Stimulated activated CD4-positive, alpha-beta T cell treated with anti-CD3 and anti-CD28 coated beads, Interleukin-2, amount 100 ng/mL, for 4 hours (primary cell): ENCODE data around the gene LGALS1.

ENCODE experiments used
- DNase-seq: peaks from one replicate; pipeline ENCODE4 v3.0.0-alpha.2; 2020; ENCODE audit warnings: low read depth

LGALS1 gene

GRCh38 chr22:37662039-37662438 lies 13.4 kb upstream of the LGALS1 start:
- DNase-seq, result no peak

GRCh38 chr22:37663521-37664140 lies 11.8 kb upstream of the LGALS1 start:
- no peak for DNase-seq

GRCh38 chr22:37664249-37665101 lies 11.0 kb upstream of the LGALS1 start:
- no peak for DNase-seq

- no peak for DNase-seq
Observed at GRCh38 chr22:37665487-37665886, 9.9 kb upstream of the LGALS1 start.

- no peak for DNase-seq
Observed at GRCh38 chr22:37669586-37669985, 5.8 kb upstream of the LGALS1 start.

- DNase-seq, result no peak
Observed at GRCh38 chr22:37672206-37672919, 3.1 kb upstream of the LGALS1 start.

GRCh38 chr22:37672920-37673455 lies 2.4 kb upstream of the LGALS1 start:
- DNase-seq, result no peak

- DNase-seq, result no peak
Observed at GRCh38 chr22:37674248-37674647, 1.2 kb upstream of the LGALS1 start.

GRCh38 chr22:37675930-37676735 lies 697 bp downstream of the LGALS1 start:
- no peak for DNase-seq

GRCh38 chr22:37676736-37677492 lies 1.5 kb downstream of the LGALS1 start:
- peak; percentile 94 for DNase-seq

GRCh38 chr22:37677493-37677974 lies 2.1 kb downstream of the LGALS1 start:
- DNase-seq, result no peak

GRCh38 chr22:37678372-37678771 lies 2.9 kb downstream of the LGALS1 start:
- DNase-seq, result no peak

- DNase-seq, result no peak
Observed at GRCh38 chr22:37679670-37680069, 4.2 kb downstream of the LGALS1 start.

GRCh38 chr22:37680191-37680851 lies 4.9 kb downstream of the LGALS1 start:
- DNase-seq, result no peak

- DNase-seq, result no peak
Observed at GRCh38 chr22:37681001-37681424, 5.6 kb downstream of the LGALS1 start.

GRCh38 chr22:37681556-37682049 lies 6.2 kb downstream of the LGALS1 start:
- peak; percentile 65 for DNase-seq

GRCh38 chr22:37684803-37685615 lies 9.6 kb downstream of the LGALS1 start:
- no peak for DNase-seq

GRCh38 chr22:37686002-37686982 lies 10.9 kb downstream of the LGALS1 start, which contains the start of gene NOL12:
NOL12 (plus strand) TSS chr22:37686343; CDS start chr22:37686393, 50 bp downstream.
- peak; percentile 63 for DNase-seq
